HG02678 (cell line): ENCODE data around the gene CD164L2.
"Not testable (repeated sequence)": the region's sequence is repeated elsewhere in the genome, so short reads cannot be mapped to it uniquely, and the experiment has no call there.

Experiments used
- ATAC-seq: cut with Tn5 transposase; IDR thresholded peaks from one replicate; pipeline ENCODE4 v1.9.1; 2021; ENCODE audit warnings: mild to moderate bottlenecking, moderate library complexity; ENCODE audit not compliant: unreplicated experiment

CD164L2 gene

DNA sequence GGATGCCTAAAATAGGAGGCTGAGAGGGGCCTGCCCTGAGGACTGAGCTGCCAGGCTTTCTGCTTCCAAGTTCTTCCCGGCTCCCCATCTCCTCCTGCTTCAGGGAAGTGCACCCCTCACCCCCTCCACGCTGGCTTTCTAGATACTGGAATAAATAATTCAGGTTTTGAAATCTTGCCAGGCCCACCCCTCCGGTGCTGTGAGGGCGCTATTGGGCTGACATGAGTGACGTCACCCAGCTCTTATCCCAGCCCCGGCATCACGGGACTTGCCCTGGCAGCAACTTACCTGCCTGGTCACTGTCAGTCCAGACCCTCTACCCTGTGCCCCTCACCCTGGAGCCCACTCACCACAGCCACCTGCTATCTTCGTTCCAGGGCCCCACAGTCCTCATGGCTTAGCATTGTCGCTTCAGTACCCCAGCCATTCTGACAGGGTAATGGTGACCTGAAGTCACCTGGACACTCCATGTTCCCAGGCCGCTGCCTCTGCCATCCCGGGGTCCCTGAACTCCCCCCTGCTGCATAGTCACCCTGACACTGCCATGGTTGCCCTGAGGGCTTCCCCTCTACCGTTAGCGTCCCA, 8.5 kb upstream of the CD164L2 start:
- ATAC-seq: no peak

DNA sequence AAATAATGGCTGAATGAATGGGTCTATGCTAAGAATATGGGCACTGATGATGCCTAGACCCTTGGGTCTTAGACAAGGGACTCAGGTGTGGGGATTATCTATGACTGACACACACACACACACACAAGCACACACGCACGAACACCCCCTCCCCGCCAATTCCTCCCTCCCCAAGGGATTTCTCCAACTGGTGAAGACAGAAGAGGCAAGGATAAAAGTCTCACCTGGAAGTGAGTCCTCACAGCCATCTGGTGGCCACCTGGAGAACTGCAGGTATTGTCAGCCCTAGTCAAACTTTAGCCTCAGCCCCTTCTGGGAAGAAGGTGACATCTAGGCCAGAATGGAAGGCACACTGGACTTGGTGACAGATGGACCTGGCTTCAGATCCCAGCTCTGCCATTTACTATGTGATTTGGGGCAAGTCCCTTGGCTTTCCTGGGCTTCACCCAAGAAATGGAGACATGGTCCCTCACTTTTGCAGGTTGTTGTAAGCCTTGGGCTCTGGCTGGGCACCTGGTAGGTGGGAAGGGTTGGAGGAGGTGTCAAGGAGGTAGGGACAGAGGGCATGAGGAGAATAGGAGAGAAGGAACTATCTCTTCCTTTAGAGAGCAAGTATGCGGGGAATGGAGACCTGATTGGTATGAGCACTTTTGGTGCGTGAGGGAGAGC, 5.3 kb upstream of the CD164L2 start:
- ATAC-seq: no peak

DNA sequence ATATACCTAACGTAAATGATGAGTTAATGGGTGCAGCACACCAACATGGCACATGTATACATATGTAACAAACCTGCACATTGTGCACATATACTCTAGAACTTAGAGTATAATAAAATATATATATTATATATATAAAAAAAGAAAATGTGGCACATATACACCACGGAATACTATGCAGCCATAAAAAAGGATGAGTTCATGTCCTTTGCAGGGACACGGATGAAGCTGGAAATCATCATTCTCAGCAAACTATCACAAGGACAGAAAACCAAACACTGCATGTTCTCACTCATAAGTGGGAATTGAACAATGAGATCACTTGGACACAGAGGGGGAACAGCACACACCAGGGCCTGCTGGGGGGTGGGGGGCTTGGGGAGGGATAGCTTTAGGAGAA, 1.7 kb upstream of the CD164L2 start:
- not testable (repeated sequence) for ATAC-seq

DNA sequence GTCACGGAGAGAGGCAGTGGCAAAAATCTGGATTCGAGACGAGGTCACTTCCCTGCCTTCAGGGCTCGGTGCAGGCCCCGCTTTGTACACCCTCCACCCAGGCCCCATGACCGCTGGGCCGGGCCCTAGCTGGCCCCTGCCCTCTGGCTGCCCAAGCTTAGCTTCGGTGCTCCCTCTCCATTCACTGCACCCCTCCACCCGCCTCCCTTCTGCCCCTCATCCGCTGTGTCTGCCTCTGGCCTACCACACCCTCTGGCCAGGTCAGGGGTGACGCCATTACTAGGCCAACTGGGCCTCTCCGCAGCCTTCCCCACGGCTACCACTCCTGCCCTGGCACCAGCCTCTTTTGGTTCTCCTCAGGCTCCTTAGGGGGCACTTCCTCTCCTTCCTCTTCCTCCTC, 528 bp upstream of the CD164L2 start:
- ATAC-seq: no peak

DNA sequence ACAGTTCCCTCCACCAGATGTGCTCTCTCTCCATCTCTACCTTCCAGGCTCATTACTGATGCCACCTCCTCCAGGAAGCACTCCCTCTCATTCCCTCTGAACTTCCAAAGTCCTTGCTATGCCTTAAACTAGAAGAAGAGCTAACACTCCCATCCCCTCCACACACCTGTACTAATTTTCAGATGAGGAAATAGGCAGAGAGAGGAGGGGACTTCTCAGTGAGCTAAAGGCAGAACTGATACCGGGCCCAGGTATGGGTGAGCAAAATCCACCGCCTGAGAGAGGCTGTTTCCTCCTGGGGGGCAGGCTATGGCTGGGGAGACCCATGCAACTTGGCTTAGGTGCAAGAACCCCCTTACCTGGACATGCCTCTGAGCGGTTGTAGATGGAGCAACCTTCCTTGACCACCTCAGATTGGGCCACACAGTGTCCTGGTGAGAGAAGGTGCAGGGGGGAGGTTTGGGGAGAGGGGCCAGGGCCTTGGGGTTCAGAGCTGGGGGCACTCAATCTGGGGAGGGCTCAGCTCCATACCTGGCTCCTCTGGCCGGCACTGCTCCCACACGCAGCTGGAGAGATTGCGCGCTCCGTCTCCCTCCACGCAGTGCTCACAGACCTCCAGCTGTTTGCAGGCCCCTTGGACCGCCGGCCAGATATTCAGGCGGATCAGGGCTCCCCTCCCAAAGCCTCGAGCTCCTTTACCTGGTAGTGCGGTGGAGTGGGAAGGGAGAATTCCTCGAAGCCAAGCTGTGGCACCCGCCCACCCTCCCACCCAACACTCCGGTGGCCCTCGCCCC, 967 bp downstream of the CD164L2 start:
- ATAC-seq: no peak

DNA sequence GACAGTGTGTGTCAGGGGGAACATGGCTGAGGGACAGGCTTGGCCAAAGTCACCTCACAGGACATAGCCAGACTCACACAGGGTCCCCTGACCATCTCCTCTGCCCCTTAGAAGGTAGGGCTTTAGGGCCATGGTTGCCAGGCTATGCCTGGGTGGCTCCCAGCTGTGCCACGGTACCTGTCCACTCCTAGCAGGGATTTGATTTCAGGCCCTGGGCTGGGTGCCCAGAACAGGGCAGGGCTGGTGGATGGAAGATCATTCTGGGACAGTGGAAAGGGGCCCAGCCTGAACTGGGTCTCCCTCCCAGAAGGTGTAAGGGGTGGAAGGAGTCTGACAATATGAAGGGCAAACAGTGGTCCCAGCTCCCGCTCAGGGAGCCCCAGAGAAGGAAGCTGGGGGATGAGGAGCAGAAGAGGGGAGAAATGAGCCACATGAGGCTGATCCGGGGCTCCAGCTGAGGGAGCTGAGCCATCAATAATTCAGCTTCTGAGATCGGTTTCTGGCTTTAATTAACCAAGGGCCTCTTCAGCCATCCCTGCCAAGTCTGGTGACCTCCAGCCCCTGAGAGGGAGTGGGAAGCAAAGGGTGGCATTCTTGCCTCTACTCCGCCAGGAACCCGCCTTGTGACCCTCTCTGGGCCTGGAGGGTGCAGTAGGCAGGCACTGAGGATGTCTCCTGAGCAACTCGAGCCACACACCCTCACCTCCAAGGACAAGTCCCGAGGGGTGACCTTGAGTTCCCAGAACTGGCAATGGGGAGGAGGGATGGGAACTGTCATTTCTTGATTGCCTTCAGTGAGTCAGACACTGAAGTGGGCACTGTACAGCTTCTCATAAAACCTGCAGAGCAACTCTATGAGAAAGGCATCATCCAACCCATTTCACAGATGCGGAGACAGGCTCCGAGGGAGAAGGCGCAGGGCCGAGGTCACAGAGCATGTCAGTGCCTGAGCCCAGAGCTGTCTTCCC, 2.1 kb downstream of the CD164L2 start:
- ATAC-seq: no peak

DNA sequence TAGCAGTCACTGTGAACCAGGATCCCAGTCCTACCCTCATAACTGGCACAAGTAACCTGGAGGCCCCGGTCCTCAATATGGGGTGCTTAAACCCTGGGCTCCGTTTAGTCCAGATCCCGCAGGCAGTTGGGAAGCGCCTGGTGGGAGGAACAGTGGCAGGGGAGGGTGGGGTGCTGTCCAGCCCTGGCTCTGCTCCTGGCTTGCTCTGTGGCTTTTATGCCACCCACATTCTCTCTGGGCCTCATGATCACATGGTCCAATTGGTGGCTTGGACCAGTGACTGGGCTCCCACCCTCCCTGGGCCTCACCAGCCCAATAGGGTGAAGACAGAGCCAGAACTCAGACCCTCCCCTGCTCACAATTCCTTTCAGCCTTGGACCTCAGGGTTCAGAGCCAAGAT, 2.9 kb downstream of the CD164L2 start:
- no peak for ATAC-seq

DNA sequence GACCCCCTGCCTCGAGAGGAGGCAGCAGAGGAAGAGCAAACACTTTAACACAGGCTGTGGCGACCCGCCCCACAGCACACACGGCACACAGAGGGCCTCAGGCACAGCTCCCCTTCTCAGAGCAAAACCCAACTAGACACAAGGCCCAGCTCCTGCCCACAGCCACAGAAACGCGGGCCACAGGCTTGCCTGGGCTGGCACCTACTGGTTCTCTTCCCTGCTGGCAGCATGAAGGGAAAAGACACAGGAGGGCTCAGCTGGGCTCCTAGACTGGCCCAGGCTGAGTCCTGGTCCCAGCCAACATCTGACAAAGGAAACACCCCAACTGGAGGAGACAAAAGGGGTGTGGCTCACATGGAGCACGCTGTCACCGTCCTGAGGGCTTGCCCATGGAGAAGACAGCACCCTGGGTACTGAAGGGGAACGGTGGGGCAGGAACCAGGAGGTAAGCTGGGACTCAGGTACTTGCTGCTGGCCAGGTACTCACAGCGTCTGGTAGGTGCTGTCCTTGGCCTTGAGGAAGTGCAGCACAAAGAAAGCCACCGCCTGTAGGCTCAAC, 3.5 kb downstream of the CD164L2 start:
- ATAC-seq: no peak

DNA sequence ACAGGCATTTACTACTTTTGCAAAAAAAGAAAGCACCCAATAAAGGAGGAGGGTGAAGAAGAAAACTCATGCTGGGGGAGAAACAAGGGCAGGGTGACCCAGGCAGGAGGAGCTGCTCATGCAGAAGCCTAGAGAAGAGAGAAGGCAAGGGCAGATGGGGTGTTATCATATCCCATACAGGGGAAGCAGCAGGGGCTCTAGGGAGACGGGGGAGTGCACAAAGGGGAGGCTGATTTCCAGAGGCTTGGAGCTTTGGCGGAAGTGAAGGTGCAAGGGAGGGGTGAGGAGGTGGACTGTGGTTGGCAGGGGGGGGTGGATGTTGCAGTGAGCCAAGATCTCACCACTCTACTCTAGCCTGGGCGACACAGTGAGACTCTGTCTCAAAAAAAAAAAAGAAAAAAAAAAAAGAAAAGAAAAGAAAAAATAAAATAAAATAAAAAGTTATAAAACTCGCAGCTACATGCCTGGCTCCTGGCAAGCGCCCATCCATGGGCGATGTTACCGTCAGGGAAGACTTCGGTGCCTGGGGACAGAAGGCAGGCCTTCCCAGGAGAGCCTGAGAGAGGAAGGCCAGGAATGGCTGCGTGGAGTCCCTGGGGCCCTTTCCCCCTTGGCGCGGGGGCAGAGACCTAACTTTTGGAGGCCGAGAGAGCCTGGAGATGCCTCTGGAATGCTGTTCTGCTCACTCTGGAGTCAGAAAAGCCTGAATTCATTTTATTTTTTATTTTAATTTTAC, 5.2 kb downstream of the CD164L2 start:
- ATAC-seq: no peak

DNA sequence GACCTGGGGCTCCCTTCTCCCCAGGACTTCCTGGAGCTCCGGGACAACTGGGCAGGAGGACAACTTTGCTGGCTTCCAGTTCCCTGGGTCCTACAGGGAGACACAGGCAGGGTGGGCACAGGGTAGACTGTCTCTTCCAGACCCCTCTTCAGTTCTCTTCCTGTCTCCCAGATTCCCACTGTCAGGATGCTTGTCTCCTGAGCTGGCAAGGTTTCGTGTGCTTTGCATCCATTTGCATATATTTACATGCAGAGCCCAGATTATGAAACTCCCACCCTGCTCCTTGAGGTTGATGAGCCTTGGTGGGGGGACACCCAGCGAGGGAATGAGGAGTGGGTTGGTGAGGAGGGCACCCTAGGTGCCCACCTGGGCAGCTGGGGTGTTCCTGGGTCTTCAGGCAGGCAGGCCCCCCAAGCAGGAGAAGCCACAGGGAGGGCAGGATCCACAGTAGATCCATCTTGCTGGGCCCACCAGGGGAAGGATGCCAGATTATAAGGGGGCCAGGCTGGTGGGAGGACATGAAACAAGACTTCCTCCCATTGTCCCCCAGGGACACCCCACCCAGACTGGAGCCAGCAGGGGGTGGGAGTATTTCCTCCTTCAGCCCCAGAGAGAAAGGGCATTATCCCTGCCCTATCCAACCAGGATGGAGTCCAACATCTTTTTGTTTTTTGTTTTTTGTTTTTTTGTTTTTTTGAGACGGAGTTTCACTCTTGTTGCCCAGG, 8.6 kb downstream of the CD164L2 start, which contains the start of gene FCN3:
Gene FCN3 (minus strand): TSS at position 463 of the 725 bp plus-strand sequence. CDS start 6 bp downstream, at position 457.
- ATAC-seq: no peak

DNA sequence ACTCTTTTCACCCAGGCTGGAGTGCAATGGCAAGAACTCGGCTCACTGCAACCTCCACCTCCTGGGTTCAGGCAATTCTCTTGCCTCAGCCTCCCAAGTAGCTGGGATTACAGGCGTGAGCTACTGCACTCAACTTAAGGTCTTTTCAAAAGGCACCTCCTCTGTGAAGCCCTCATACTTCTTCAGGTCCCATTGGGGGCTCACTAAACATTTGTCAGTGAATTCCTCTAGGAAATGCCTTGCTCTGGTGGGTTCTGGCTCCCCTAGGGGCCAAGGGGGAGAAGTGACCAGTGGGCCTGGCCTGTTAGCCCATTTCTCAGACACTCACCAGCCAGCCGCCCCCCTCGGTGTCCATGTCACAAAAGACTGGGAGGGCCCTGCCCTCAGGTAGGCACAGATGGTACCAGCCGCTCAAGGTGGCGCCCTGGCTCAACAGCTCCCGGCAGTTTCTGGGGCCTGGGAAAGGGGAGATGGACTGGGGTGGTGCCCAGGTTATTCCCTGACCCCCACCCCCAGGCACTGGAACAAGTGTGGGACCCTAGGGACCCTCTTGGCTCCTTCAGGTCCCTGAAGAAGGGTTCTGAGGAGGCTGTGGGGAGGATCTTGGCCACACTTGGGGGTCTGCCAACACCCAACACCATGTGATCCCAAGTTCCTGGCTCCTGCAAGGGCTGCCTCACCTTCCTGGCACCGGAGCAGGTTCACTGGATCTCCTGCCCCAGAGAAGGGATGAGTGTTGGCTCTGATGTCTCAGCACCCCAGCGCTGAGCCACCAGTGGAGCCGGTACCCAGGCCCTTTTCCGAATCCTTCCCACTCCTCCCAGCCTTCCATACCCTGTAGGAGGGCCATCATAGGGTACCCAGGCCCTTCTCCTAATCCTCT, 10.1 kb downstream of the CD164L2 start:
- no peak for ATAC-seq

DNA sequence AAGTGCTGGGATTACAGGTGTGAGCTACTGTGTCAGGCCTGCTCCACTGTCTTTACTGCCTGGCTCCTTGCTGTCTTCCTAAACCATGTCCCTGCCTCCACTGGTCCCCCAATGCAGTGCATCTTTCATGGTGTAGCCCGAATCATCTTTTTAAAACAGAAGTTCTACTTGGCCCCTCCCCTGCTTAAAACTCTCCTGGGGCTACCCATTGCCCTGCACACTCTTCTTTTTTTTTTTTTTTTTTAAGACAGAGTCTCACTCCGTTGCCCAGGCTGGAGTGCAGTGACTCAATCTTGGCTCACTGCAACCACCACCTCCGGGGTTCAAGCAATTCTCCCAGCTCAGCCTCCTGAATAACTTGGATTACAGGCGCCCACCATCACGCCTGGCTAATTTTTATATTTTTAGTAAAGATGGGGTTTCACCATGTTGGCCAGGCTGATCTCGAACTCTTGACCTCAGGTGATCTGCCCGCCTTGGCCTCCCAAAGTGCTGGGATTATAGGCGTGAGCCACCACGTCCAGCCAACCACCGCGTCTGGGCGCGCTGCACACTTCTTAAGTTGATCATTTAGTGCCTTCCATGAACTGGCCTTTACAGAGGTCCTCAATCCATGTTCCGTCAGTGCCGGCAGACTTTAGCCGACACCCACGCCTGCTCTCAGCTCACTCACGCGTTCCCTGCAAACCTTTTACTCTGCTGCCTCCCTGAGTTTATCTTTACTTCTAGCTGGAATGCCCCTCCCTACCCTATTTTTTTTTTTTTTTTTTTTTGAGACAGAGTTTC, 10.9 kb downstream of the CD164L2 start:
- no peak for ATAC-seq

DNA sequence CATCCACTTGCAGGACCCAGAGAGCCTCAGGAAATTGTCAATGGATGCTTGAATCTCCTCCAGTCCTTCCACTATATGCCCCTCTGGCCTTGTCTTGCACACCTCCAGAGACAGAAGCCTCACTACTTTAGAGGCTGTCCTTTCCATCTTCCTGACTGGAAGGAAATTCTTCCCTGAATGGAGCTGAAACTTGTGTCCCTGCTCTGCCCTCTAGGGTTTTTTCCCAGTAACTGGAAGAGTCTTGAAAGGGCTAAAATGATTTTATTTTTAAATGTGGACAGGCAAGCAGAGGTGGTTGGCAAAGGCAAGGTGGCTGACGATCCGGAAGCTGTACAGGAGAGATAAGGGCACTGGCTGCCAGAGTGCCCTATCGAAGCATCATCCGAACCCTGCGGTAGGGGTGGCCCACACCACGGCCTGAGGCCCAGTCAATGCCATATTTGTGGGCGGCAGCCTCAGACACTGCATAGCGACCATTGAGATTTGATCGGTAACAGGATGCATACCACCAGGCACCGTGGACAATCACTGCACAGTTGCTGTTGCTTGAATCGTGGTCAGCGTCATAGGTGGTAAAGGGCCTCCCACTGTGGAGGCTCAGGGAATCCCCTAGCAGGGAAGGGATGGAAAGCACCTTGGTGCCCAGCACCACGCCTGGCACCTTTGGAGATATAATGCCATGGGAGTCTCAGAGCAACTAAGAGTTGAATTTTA, 14.1 kb downstream of the CD164L2 start:
- ATAC-seq: no peak

DNA sequence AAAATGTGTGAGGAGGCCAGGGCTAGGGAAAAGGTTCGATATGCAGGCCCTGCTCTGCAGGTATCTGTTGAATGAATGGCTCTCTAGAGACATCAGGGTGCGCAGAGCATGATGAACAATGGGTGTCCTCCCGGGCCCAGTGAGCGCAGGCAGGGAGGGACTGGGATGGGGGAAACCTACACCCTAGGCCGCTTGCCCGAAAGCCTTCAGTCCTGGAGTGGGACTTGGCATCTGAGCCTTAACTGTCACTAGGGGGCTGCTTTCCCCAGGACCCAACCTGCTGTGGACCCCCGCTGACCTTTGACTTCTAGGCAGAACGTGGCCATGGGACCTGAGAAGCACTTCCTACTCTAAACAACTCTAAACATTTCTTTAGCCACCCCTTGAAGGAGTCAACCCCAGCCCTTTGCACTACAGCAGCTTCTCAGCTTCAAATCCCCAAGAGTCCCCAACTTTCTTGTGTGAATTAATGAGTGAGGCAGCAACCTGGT, 15.9 kb downstream of the CD164L2 start:
- no peak for ATAC-seq

DNA sequence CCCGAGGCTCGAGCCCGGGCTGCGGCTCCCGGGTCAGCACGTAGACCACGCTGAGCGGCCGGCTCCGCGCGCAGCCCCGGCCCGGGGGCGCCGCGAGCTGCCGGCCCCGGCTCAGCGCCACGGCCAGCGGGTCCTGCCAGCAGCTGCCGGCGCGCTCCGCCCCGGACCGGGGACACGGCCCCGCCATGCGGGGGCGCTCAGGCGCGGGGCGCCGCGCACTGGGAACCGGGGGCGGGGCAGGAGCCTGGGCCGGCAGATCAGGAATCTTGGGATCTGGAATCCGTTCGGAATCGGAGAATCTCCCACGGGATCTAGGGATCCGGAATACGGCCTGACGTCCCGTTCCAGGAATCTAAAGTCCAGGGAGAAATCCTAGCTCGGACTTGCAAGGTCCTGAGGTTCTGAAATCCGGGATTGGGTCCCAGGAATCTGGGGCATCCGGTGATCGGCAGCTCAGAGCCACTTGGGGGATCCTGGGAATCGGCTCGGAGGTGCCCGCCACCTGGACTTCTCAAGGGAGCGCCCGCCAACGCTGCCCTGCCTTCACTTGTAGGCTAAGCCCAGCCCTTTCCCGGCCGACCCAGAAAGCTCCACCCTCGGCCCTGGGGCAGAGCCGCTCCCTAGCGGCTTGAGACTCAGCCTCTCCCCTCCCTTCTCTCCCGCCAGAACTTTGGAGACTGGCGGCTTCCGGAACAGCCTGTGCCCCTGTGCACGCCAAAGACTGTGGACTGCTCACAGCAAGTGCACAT, 16.5 kb downstream of the CD164L2 start, which contains the start of gene MAP3K6:
Gene MAP3K6 (minus strand): TSS at position 551 of the 749 bp plus-strand sequence. CDS start 364 bp downstream, at position 187.
- ATAC-seq: peak; percentile 43

DNA sequence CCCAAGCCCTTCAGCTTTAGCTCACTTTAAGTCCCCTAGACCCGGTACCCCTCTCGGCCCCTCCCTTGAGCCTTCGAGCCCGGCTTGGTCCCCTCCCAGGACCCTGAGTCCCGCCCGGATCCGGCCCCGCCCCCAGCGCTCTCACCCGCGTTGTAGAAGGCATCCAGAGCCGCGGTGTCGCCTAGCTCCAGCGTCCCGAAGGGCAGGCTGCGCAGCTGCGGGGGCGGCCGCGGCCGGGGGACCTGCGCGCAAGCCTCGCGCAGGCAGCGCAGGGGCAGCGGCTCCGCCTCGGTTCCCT, 17.1 kb downstream of the CD164L2 start:
- ATAC-seq: peak; percentile 31
